GM12875 (cell line): ENCODE data around the gene TRIM3.
A peak's percentile ranks its signal among the peaks of the same experiment; 100 is the strongest.

Experiments used
- H3K4me3 ChIP-seq: one replicate; pipeline ENCODE4 v1.5.1; 2011; ENCODE audit warnings: low read depth, low read length, control low read depth
- TF ChIP-seq, protein P1 (sequence below): IDR thresholded peaks from 2 replicates; pipeline ENCODE4 v1.5.1; 2011; ENCODE audit warnings: low read depth, mild to moderate bottlenecking, control low read depth, inconsistent platforms, low read length, moderate library complexity, borderline replicate concordance; ENCODE audit not compliant: insufficient read depth

Gene TRIM3

DNA sequence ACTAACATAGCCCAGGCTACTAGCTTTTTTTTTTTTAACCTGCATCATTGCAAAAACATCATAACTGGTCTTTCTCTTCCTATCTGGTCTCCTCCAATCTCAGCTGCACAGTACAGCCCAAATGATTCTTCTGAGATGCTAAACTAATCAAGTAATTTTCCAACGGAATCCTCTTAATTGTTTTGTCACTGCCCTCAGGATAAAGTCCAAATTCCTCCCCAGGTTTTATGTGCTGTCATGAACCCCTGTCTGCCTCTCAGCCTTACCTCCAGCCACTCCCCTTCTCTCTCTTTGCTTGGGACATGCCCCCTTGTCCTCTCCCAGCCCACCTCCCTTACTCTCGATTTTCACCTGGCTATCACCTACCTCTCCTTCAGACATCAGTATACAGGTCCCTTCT, 67.4 kb downstream of the TRIM3 start:
- TF ChIP-seq, protein P1, sequence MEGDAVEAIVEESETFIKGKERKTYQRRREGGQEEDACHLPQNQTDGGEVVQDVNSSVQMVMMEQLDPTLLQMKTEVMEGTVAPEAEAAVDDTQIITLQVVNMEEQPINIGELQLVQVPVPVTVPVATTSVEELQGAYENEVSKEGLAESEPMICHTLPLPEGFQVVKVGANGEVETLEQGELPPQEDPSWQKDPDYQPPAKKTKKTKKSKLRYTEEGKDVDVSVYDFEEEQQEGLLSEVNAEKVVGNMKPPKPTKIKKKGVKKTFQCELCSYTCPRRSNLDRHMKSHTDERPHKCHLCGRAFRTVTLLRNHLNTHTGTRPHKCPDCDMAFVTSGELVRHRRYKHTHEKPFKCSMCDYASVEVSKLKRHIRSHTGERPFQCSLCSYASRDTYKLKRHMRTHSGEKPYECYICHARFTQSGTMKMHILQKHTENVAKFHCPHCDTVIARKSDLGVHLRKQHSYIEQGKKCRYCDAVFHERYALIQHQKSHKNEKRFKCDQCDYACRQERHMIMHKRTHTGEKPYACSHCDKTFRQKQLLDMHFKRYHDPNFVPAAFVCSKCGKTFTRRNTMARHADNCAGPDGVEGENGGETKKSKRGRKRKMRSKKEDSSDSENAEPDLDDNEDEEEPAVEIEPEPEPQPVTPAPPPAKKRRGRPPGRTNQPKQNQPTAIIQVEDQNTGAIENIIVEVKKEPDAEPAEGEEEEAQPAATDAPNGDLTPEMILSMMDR, result no peak
- no peak overlapping the region for H3K4me3 ChIP-seq

GRCh38 chr11:6405846-6406245, 67.9 kb downstream of the TRIM3 start:
- TF ChIP-seq, protein P1, result no peak
- H3K4me3 ChIP-seq, result no peak overlapping the region

DNA sequence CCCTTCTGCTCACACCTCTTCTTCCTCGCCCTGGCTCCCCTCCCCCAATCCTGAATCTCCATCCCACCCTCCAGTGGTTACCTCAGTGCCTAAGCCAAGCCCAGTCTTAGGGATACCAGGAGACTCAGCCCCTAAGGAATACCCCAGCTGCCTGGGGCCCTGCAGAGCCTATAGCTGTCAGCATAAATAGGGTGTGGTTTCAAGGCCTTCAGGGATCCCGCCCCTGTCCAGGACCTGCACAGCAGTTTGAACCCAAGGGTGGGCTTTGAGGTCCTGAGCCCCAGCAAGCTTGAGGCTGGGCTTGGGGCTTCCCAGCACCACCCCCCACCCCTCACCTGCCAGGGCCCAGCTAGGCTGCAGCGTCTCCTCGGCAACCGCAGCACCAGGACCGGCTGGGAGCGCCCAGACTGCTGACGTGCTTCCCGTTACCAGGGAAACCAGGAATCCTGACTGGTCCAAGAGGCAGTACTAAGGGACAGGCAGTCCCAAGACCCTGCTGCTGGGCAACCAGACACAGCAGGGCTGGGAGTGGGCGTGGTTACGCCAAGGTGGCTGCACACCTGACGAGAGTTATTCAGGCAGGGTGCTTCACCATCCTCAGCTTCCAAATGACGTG, 68.6 kb downstream of the TRIM3 start:
- TF ChIP-seq, protein P1, result no peak
- no peak overlapping the region for H3K4me3 ChIP-seq

DNA sequence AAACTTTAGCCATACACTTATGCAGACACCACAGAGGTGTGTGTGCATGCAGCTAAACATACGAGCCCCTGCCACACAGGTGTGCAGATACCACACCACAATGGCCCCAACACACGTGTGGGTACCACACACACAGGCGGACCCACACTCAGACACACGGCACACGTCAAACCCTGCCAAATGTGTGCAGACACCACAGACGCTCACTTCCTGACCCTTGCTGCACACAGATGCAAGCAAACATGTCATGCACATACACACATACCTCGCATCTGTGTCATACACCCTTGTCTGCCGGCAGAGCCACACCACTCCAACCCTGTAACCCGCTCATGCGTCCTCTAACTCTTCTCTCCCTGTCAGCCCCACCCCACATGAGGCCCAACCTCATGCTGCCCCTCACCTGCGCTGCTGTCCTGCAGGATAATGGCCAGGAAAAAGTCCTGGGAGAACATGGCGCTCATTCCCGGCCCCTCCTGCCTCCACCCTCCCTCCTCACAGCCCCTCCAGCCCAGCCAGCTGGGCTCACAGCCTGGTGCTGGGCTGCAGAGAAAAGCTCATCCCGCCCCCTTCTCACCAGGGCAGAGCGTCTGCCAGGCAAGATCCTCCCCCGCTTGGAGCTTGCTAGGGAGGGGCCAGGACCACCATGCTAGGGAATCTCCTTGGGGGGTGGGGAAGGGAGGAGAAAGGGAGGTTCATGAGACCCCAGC, 69.2 kb downstream of the TRIM3 start:
- TF ChIP-seq, protein P1, result no peak
- H3K4me3 ChIP-seq, result no peak overlapping the region

GRCh38 chr11:6403539-6403938, 70.2 kb downstream of the TRIM3 start:
- TF ChIP-seq, protein P1, result no peak
- H3K4me3 ChIP-seq, result no peak overlapping the region

GRCh38 chr11:6402561-6402981, 71.2 kb downstream of the TRIM3 start:
- peak overlapping the region; percentile 15 for H3K4me3 ChIP-seq
- TF ChIP-seq, protein P1, result no peak

- TF ChIP-seq, protein P1, result no peak
- H3K4me3 ChIP-seq, result no peak overlapping the region
Measured at GRCh38 chr11:6402061-6402470, 71.7 kb downstream of the TRIM3 start.
